Keratinocyte (primary cell): ENCODE data around the gene RB1. TPM values are rescaled to one million over a fixed set of nuclear protein-coding genes. Genes with fewer than 3 reads are reported as not detected.

ENCODE experiments used
- DNase-seq: peaks from one replicate; pipeline ENCODE4 v3.0.0-alpha.2; 2011; ENCODE audit warnings: low read depth, missing footprints, low spot score
- FAIRE-seq: peaks from 2 replicates; lab custom pipeline; 2011; peaks lifted over from hg19 to GRCh38; lab: Jason Lieb, UNC
- H2AFZ ChIP-seq: 2 replicates; pipeline ENCODE4 v1.6.0; 2012; ENCODE audit warnings: low read length, control low read depth, inconsistent platforms; ENCODE audit not compliant: control insufficient read depth
- H3K27ac ChIP-seq: 2 replicates; pipeline ENCODE4 v1.5.1; 2011; ENCODE audit warnings: low read length; ENCODE audit not compliant: control insufficient read depth, insufficient read depth
- H3K27me3 ChIP-seq: 3 replicates; pipeline ENCODE4 v1.6.0; 2011; ENCODE audit warnings: low read length; ENCODE audit not compliant: control insufficient read depth, insufficient read depth; ENCODE audit errors: extremely low read depth
- H3K36me3 ChIP-seq, 2 experiments: 2 replicates in 1 of 2; 3 replicates in 1 of 2; pipeline ENCODE4 v1.5.1; 2011; ENCODE audit warnings: low read length in 2 of 2, mild to moderate bottlenecking in 1 of 2; ENCODE audit not compliant: control insufficient read depth in 2 of 2, insufficient read depth in 2 of 2; ENCODE audit errors: extremely low read depth in 1 of 2
- H3K4me1 ChIP-seq: 3 replicates; pipeline ENCODE4 v1.5.1; 2011; ENCODE audit warnings: low read length; ENCODE audit not compliant: control insufficient read depth, insufficient read depth; ENCODE audit errors: extremely low read depth
- H3K4me2 ChIP-seq: 3 replicates; pipeline ENCODE4 v1.6.0; 2011; ENCODE audit warnings: low read depth, low read length; ENCODE audit not compliant: control insufficient read depth, insufficient read depth; ENCODE audit errors: extremely low read depth
- H3K4me3 ChIP-seq, 3 experiments: fragments of 200-600 bp in 1 of 3; sonication (generic) in 1 of 3; 2 replicates in 2 of 3; 3 replicates in 1 of 3; pipeline ENCODE4 v1.5.1; 2011 to 2016; ENCODE audit warnings: low read length in 3 of 3, mild to moderate bottlenecking in 3 of 3, control low read depth in 2 of 3, inconsistent platforms in 1 of 3, low read depth in 1 of 3, mixed read lengths in 1 of 3, mixed run types in 1 of 3, moderate library complexity in 1 of 3; ENCODE audit not compliant: control insufficient read depth in 2 of 3, insufficient read depth in 2 of 3; ENCODE audit errors: extremely low read depth in 1 of 3
- H3K79me2 ChIP-seq: 2 replicates; pipeline ENCODE4 v1.6.0; 2012; ENCODE audit warnings: low read length; ENCODE audit not compliant: control insufficient read depth, insufficient read depth
- H3K9ac ChIP-seq: 3 replicates; pipeline ENCODE4 v1.6.0; 2011; ENCODE audit warnings: low read length; ENCODE audit not compliant: control insufficient read depth, insufficient read depth; ENCODE audit errors: extremely low read depth
- H3K9me1 ChIP-seq: 3 replicates; pipeline ENCODE4 v1.6.0; 2011; ENCODE audit warnings: low read length; ENCODE audit not compliant: control insufficient read depth, insufficient read depth; ENCODE audit errors: extremely low read depth
- H3K9me3 ChIP-seq: 2 replicates; pipeline ENCODE4 v1.5.1; 2012; ENCODE audit warnings: low read depth, low read length; ENCODE audit not compliant: control insufficient read depth
- H4K20me1 ChIP-seq: 3 replicates; pipeline ENCODE4 v1.6.0; 2011; ENCODE audit warnings: low read length; ENCODE audit not compliant: control insufficient read depth, insufficient read depth; ENCODE audit errors: extremely low read depth
- EZH2 ChIP-seq: IDR thresholded peaks from one replicate; pipeline ENCODE4 v1.6.1; 2012; ENCODE audit warnings: inconsistent platforms, mild to moderate bottlenecking, low read length, moderate library complexity
- dilution Hi-C: fragments of 300-500 bp; cut with MboI; formaldehyde crosslinking; loops from one replicate; pipeline ENCODE4 v1.7.0; 2020; ENCODE audit warnings: low sequenced_read_pairs; ENCODE audit not compliant: extremely low pct_ligation_motif_present
- polyA plus RNA-seq, 5 experiments: library from polyadenylated mRNA; depleted of rRNA in 3 of 5; stranded (reverse) in 3 of 5; stranded (forward) in 1 of 5; unstranded in 1 of 5; fragments of >200 nt; gene quantifications; 1 replicate in 1 of 5; 2 replicates in 3 of 5; 3 replicates in 1 of 5; pipeline versions ENCODE4 v1.2.1 to v1.2.3, GENCODE V29; 2011 to 2012; ENCODE audit warnings: missing spikeins in 2 of 5, low read depth in 1 of 5, low replicate concordance in 1 of 5
- TF ChIP-seq, protein P1 (sequence below), 3 experiments: IDR thresholded peaks in 1 of 3; conservative IDR thresholded peaks in 1 of 3; optimal IDR thresholded peaks in 1 of 3; 2 replicates in 2 of 3; 3 replicates in 1 of 3; pipeline versions ENCODE3 to v1.5.1; 2011; ENCODE audit warnings: low read length in 3 of 3, mild to moderate bottlenecking in 3 of 3, moderate library complexity in 2 of 3, control low read depth in 1 of 3, inconsistent platforms in 1 of 3; ENCODE audit not compliant: insufficient read depth in 2 of 3; ENCODE audit errors: extremely low read depth in 1 of 3

The RB1 gene
- polyA plus RNA-seq, 1 donor (not counting 4 experiments of a cell fraction or from before 2014, with no cell fraction given), result 22.4 TPM

- dilution Hi-C loops, result no loop called here
- no peaks in the 10 kb centered on the region for H3K9me1 ChIP-seq
- TF ChIP-seq EZH2, result no peak
- TF ChIP-seq, protein P1, sequence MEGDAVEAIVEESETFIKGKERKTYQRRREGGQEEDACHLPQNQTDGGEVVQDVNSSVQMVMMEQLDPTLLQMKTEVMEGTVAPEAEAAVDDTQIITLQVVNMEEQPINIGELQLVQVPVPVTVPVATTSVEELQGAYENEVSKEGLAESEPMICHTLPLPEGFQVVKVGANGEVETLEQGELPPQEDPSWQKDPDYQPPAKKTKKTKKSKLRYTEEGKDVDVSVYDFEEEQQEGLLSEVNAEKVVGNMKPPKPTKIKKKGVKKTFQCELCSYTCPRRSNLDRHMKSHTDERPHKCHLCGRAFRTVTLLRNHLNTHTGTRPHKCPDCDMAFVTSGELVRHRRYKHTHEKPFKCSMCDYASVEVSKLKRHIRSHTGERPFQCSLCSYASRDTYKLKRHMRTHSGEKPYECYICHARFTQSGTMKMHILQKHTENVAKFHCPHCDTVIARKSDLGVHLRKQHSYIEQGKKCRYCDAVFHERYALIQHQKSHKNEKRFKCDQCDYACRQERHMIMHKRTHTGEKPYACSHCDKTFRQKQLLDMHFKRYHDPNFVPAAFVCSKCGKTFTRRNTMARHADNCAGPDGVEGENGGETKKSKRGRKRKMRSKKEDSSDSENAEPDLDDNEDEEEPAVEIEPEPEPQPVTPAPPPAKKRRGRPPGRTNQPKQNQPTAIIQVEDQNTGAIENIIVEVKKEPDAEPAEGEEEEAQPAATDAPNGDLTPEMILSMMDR (optimal IDR thresholded peaks at IDR 0.05 in 1 of 3, IDR thresholded peaks at IDR 0.05 in 1 of 3, conservative IDR thresholded peaks at IDR 0.05 in 1 of 3; ENCODE audit: extremely low read depth in 1 of 3, insufficient read depth in 2 of 3, low read length in 3 of 3), result no peak
- FAIRE-seq (no peak), DNase-seq (no peak)
- H3K36me3 ChIP-seq, result no peaks in the 10 kb centered on the region
- peak overlapping the region; percentile 58 for H2AFZ ChIP-seq
- peak overlapping the region; percentile 63 for H3K4me2 ChIP-seq
- H3K4me1 ChIP-seq, result peaks cover 46% of the 10 kb centered on the region
- H3K27me3 ChIP-seq, result no peaks in the 10 kb centered on the region
- H3K9ac ChIP-seq, result no peak overlapping the region
- H3K27ac ChIP-seq, result peak overlapping the region; percentile 51
- H3K9me3 ChIP-seq, result no peaks in the 10 kb centered on the region
- H3K79me2 ChIP-seq, result no peaks in the 10 kb centered on the region
- H4K20me1 ChIP-seq, result no peaks in the 10 kb centered on the region
- no peak overlapping the region for H3K4me3 ChIP-seq
Observed at GRCh38 chr13:48403151-48403631, 99.6 kb downstream of the RB1 start.

DNA sequence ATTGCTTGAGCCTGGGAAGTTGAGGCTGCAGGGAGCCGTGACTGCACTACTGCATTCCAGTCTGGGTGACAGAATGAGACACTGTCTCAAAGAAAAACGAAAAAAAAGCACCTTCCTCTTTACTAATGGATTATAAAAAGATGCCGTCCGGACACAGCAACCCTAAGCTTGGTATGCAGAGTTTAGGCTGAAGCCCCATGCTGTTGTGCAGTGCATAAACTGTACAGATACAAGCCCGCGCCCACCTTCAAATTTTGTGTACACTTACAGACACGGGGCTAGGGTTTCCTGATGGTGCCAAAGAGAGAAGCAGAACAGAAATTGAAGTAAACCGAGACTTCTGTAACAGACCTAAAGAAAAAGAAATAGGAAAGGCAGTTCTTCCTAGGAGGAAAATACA is 100.4 kb downstream of the RB1 start:
- H3K79me2 ChIP-seq, result no peaks in the 10 kb centered on the region
- H3K27me3 ChIP-seq, result no peaks in the 10 kb centered on the region
- H3K36me3 ChIP-seq, result no peaks in the 10 kb centered on the region
- H3K4me1 ChIP-seq, result peaks cover 41% of the 10 kb centered on the region
- no peaks in the 10 kb centered on the region for H4K20me1 ChIP-seq
- no peak overlapping the region for H3K27ac ChIP-seq
- no peak overlapping the region for H2AFZ ChIP-seq
- H3K9ac ChIP-seq, result no peak overlapping the region
- dilution Hi-C loops, result no loop called here
- H3K4me2 ChIP-seq, result no peak overlapping the region
- DNase-seq (no peak), FAIRE-seq (no peak)
- TF ChIP-seq EZH2, result no peak
- TF ChIP-seq, protein P1 (optimal IDR thresholded peaks at IDR 0.05 in 1 of 3, IDR thresholded peaks at IDR 0.05 in 1 of 3, conservative IDR thresholded peaks at IDR 0.05 in 1 of 3; ENCODE audit: extremely low read depth in 1 of 3, insufficient read depth in 2 of 3, low read length in 3 of 3), result no peak
- no peaks in the 10 kb centered on the region for H3K9me1 ChIP-seq
- no peak overlapping the region for H3K4me3 ChIP-seq
- H3K9me3 ChIP-seq, result no peaks in the 10 kb centered on the region
